Stimulated activated CD8-positive, alpha-beta memory T cell treated with anti-CD3 and anti-CD28 coated beads, Interleukin-12 subunit alpha, Interleukin-12 subunit beta, amount 100 ng/mL, for 1 hour (primary cell): ENCODE measurements around the gene PKP2.

Experiments used
- DNase-seq: peaks from one replicate; pipeline ENCODE4 v3.0.0-alpha.2; 2020; ENCODE audit warnings: low read depth

The PKP2 gene

DNA sequence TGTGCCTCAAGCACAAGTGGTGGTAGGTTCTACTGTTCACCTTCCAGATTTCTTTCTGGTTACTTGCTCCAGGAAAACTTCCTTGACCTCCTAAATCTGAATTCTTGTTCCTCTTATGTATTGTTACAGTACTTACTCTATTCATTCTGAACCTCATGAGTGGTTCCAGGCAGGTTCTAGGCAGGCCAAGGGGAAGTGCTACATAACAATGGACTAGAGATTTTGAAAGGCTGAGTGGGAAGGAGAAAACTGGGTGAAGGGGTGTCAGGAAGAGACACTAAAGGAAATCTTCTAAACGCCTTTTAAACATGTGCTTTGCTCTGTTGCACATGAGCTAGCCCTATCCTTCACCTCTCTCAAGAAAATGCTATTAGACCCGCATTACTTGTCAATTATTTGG lies 142.5 kb downstream of the PKP2 start:
- DNase-seq = no peak

DNA sequence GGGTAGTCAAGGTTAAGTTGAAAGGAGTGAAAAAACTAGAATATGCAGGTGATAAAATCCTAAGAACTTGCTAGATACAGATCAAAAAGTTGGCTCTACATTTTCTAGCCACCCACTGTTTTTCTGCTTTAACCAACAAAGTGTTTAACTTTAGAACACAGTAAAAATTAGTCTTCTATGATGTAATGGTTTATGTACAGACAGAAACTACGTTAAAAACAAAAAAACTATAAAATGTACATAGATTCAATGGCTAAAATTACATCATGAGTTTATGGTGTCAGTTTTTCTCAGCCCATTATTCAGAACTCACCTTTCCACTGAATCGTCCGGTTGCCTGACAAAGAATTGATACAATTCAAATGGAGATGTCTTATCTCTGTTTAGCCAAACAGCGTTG lies 143.0 kb downstream of the PKP2 start:
- DNase-seq = no peak

DNA sequence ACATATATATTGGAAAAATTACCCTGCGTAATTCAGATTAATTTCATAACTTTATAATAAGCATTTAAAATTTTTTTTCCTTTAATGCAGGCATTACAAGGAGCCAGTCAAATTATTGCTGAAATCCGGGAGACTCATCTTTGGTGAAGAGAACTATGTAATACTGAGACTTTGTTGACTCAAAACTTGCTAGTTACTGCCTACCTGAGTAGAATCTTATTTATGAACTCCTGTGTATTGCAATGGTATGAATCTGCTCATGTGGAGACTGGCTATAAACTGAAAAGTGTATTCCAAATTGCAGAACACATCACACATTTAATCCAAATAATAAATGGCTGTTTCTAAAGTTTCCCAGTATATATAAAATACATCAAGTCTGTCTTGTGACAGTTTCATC lies 153.3 kb downstream of the PKP2 start:
- no peak for DNase-seq

DNA sequence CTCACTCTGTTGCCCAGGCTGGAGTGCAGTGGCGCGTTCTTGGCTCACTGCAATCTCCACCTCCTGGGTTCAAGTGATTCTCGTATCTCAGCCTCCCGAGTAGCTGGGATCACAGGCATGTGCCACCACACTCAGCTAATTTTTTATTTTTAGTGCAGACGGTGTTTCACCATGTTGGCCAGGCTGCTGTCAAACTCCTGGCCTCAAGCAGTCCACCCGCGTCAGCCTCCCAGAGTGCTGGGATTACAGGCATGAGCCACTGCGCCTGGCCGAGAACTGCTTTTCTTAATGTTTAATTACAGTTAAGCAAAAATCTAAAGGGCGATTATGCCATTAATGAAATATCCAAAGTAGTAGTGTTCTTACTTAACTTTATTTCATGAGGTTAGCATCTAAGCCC lies 154.4 kb downstream of the PKP2 start:
- no peak for DNase-seq
